GM20000 (cell line): ENCODE results near the gene ZDHHC8.

Source experiments
- DNase-seq: peaks from one replicate; pipeline ENCODE4 v3.0.0; 2012; ENCODE audit warnings: low spot score
- TF ChIP-seq, protein P1 (sequence below): IDR thresholded peaks from 2 replicates; pipeline ENCODE4 v1.5.1; 2012; ENCODE audit warnings: mild to moderate bottlenecking, control low read depth; ENCODE audit errors: extremely low read depth, missing control alignments

Gene ZDHHC8

DNA sequence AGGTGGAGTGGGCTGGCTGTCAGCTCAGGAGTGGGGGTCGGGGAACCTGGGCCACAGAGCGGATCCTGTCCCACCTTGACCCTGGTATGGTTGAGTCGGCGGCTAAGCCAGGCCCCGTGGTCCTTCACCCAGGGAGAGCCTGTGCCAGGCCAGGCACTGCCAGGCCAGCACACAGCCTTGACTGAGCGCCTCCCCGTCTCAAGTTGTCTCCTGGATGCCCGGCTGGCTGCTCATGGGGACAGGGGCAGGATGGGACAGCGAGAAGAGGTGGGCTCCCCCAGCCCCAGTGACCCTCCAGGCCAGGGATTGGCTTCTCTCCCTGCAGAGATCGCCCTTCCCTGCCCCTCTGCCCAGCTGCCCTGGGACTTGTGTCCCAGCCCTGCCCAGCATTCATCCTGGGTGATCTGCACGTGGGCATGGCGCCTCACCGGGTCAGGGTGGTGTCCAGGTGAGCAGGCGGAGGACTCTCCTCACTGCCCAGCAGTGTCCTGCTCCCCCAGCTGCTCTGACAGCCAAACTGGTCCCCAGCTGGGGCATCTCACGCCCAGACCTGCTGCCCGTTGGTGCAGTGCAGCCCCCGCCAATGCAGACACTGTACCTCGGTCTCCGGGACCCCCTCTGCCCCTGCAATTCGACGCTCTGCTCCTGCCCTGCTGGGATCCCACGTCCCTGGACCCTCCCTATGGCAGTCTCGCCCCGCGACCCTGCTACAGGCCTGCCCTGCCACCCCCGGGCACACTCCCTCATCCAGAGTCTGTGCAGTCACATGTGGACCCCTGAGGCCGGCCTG lies 48.0 kb downstream of the ZDHHC8 start:
- TF ChIP-seq, protein P1, sequence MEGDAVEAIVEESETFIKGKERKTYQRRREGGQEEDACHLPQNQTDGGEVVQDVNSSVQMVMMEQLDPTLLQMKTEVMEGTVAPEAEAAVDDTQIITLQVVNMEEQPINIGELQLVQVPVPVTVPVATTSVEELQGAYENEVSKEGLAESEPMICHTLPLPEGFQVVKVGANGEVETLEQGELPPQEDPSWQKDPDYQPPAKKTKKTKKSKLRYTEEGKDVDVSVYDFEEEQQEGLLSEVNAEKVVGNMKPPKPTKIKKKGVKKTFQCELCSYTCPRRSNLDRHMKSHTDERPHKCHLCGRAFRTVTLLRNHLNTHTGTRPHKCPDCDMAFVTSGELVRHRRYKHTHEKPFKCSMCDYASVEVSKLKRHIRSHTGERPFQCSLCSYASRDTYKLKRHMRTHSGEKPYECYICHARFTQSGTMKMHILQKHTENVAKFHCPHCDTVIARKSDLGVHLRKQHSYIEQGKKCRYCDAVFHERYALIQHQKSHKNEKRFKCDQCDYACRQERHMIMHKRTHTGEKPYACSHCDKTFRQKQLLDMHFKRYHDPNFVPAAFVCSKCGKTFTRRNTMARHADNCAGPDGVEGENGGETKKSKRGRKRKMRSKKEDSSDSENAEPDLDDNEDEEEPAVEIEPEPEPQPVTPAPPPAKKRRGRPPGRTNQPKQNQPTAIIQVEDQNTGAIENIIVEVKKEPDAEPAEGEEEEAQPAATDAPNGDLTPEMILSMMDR = no peak

DNA sequence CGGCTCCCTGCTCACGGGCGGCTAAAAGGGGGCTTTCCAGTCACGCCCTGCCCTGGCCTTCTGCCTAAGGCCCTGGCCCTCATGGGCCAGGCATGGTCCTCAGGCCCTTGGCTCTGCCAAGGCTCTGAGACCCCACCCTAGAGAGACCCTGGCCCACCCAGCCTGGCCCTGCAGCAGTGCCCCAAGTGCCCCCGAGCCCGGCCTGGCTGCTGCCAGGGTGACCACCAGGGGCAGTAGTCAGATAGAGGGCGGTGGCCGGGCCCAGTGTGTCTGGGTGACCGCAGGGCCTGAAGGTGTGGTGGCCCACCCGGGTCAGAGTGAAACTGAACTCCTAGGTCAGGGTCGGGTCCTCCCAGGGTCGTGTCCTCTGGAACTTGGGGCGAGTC lies 48.6 kb downstream of the ZDHHC8 start:
- DNase-seq = no peak
- TF ChIP-seq, protein P1 = no peak

More for the DNA sequence above, 48.0 kb downstream of the ZDHHC8 start:
- DNase-seq = no peak

DNA sequence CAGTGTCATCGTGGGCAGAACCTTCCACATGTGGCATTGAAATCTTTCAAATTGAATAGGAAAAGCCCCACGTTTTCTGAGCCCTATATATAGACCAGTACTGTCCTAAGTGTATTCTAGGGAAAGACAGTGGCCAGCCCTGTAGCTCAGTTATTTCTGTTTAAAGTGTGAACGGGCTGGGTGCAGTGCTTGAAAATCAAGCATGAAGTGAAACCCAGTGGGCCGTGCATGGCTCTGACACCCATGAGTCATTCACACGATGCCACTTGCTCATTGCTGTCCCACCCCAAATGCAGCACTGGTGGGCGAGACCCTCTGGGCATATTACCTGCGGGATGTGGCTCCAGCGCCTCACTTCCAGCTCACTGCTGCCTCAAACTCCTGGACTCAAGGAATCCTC lies 49.0 kb downstream of the ZDHHC8 start:
- no peak for DNase-seq
- TF ChIP-seq, protein P1 = no peak

DNA sequence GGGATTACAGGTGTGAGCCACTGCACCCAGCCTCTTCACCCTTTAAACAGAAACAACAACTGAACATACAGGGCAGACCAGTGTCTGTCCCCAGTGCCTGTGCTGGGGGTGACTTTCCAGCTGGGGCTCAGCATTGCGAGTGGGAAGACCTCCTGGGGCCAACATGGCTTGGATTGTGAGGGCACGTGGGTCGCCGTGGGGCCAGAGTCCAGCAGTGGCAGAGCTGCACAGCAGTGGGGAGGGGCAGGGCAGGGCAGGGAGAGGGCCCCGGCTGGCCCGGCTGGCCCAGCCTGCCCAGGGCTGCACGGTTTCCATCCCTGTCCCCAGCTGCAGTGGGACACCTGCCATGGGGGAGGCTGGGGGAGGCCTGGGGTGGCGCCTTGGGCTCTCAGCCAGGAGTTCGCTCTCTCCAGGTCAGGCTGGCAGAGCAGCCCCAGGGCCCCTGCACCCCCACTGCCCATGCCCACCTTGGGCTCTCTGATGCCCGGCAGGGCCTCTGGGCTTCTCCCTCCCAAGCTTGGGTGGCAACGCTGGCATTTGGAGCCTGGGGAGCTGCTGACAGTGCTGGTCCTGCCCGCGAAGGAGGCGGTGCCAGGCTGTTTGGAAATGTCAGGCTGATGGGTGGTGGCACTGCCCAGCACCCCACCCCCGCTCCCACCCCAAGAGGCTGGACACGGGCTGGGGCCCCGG lies 49.7 kb downstream of the ZDHHC8 start:
- DNase-seq = no peak
- TF ChIP-seq, protein P1 = no peak

DNA sequence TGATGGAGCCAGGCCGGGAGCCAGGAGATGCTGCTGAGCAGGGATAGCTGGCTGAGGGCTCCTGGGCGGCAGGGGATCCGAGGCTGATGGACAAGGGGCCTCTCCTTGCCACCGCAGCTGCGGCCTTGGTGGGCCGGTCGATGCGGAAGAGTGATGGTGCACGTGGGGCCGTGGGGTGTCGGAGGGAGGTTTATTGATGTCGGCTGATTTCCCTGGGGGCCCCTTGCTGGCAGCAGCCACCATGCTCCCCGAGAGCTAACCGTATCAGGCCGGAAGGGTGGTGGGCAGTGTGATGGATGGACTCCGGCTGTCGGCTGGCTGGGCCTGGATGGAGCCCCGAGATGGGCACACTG lies 50.3 kb downstream of the ZDHHC8 start:
- no peak for DNase-seq
- TF ChIP-seq, protein P1 = no peak

DNA sequence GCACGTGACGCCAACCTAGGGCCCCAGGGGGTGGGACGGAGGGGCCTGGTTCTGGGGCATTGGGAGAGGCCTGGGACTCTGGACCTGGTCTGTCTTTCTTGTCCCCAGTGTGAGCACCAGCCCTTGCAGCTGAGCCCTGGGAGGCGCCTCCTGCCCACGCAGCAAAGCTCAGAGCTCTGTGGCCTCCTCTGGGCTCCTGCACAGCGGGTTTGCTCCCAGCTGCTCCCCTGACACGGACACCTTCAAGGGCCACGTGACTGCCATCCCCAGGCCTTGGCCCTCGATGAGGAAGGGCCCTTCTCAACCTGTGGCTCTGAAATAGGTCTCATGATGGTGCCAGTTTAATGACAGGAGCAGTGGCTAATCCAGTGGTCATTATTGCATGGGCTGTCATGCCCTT lies 50.8 kb downstream of the ZDHHC8 start:
- TF ChIP-seq, protein P1 = no peak
- no peak for DNase-seq

DNA sequence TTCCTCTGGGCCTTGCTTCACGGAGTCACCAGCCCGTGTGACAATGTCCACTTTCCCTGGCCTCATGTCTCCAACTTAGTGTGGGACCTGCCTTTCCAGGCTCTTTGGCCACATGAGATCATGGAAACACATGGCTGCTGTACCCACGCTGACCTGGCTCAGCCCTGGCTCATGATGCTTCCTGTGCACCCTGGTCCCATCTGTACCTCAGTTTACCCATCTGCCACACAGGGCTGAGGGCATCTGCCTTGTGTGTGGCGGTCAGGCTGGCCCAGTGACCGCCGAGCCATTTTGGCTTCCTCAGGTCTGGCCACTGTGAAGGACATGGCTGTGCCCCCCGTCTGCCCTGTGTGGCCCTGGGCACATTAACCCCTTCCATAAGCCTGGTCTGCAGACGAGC lies 51.5 kb downstream of the ZDHHC8 start:
- no peak for DNase-seq
- TF ChIP-seq, protein P1 = no peak
